NT2/D1 (cell line): ENCODE measurements around the gene SLC45A1.

Source experiments
- SUZ12 ChIP-seq: IDR thresholded peaks from 2 replicates; pipeline ENCODE4 v1.6.1; 2011; ENCODE audit not compliant: insufficient read length, insufficient read depth; ENCODE audit errors: extremely low read depth
- YY1 ChIP-seq: IDR thresholded peaks from 2 replicates; pipeline ENCODE4 v1.6.1; 2011; ENCODE audit not compliant: insufficient read length, insufficient read depth
- ZNF274 ChIP-seq: IDR thresholded peaks from 2 replicates; pipeline ENCODE4 v1.6.1; 2011; ENCODE audit warnings: mild to moderate bottlenecking, low read depth, low read length

GRCh38 chr1:8335246-8335645 is 17.3 kb downstream of the SLC45A1 start:
- TF ChIP-seq YY1 (no peak), ZNF274 (no peak), SUZ12 (no peak)
